Epithelial cell of esophagus (primary cell): ENCODE measurements around the gene CATSPERB.
"Not testable (repeated sequence)": the region's sequence is repeated elsewhere in the genome, so short reads cannot be mapped to it uniquely, and the experiment has no call there.

Experiments used
- DNase-seq: peaks from one replicate; pipeline ENCODE4 v3.0.0; 2010; ENCODE audit warnings: low read depth
- H3K4me3 ChIP-seq: 2 replicates; pipeline ENCODE4 v1.5.1; 2011; ENCODE audit warnings: mild to moderate bottlenecking, low read length, control low read depth
- TF ChIP-seq, protein P1 (sequence below): IDR thresholded peaks from 2 replicates; pipeline ENCODE4 v1.5.1; 2011; ENCODE audit warnings: low read depth, mild to moderate bottlenecking, low read length, control low read depth, inconsistent platforms; ENCODE audit not compliant: insufficient read depth; ENCODE audit errors: missing control alignments

Gene CATSPERB

DNA sequence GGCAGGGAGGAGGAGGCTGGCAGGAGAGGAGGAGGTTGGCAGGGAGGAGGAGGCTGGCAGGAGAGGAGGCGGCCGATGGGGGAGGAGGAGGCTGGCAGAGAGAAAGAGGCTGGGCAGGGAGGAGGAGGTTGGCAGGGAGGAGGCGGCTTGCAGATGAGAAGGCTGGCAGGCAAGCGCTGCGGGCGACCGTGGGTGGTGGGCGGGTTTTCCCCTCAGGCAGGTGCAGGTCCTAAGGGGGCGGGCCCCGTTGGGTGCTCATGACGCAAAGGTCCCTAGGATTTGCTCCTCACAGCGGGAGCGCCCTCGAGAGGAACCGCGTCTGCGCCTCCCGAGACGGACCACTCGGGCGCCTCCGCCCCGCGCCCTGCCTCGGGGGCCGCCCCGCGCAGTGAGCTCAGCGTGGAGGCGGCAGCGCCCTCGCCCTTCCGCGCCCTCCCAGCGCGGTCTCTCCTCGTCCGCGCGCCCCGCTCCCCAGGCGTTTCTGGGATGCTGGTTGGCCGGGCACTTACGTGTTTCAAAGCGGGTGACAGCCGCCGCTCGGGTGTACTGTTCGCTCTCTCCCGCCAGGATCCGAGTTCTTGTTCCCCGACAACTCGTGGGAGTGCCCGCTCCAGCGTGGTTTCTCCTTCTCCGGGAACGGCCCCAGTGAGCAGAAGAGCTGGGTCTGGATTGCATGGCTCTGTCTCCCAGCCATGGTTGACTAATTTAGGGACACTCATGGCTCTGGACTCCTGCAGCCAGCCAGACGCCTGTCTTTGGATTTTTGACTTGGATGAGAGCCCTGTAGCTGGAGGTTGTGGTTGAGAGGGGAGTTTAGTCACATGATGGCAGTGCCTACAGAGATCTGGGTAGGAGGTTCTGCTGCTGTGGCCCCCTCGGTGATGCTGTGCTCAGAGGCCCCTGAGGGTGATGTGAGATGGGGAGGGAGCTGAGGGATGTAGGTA lies 157.7 kb downstream of the CATSPERB start:
- DNase-seq = peak; percentile 65
- TF ChIP-seq, protein P1, sequence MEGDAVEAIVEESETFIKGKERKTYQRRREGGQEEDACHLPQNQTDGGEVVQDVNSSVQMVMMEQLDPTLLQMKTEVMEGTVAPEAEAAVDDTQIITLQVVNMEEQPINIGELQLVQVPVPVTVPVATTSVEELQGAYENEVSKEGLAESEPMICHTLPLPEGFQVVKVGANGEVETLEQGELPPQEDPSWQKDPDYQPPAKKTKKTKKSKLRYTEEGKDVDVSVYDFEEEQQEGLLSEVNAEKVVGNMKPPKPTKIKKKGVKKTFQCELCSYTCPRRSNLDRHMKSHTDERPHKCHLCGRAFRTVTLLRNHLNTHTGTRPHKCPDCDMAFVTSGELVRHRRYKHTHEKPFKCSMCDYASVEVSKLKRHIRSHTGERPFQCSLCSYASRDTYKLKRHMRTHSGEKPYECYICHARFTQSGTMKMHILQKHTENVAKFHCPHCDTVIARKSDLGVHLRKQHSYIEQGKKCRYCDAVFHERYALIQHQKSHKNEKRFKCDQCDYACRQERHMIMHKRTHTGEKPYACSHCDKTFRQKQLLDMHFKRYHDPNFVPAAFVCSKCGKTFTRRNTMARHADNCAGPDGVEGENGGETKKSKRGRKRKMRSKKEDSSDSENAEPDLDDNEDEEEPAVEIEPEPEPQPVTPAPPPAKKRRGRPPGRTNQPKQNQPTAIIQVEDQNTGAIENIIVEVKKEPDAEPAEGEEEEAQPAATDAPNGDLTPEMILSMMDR = no peak
- peak overlapping the region; percentile 36 for H3K4me3 ChIP-seq

DNA sequence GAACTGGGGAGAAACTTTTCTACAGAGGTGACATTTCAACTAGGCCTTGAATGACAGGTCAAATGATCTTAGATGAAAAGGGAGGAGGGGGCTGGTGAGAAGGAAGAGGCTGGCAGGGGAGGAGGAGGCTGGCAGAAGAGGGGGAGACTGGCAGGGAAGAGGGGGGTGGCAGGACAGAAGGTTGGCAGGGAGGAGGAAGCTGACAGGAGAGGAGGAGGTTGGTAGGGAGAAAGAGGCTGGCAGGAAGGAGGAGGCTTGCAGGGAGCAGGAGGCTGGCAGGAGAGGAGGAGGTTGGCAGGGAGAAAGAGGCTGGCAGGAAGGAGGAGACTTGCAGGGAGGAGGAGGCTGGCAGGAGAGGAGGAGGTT lies 158.4 kb downstream of the CATSPERB start:
- peak overlapping the region; percentile 36 for H3K4me3 ChIP-seq
- no peak for DNase-seq
- TF ChIP-seq, protein P1 = no peak

DNA sequence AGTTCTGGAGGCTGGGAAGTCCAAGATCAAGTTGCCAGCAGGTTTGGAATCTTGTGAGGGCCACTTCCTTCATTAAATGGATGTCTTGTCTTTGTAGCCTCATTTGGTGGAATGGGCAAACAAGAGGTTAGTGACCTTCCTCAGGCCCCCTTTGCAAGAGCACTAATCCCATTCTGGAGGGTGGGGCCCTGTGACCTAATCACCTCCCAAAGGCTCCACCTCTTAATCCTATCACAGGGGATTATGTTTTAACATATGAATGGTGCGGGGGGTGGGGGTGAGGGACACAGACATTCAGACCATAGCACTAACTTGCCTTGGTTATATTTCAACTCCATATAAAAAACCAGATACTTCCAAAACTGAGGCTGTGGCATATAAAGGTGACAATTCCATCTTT lies 161.9 kb downstream of the CATSPERB start:
- no peak for DNase-seq
- TF ChIP-seq, protein P1 = no peak

DNA sequence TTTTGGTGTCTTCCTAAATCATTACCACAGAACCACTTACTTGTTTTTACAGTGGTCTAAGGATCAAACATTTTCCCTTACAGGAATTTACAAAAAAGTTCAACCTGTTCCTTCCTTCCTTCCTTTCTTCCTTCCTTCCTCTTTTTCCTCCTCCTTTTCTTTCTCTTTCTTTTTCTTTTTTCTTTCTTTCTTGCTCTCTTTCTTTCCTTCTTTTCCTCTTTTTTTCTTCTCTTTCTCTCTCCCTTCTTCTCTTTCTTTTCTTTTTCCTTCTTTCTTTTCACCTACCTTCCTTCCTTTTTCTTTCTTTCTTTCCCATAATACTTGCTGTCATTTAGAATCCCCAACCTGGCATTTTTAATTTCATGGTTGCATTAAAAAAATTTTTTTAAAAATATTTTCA lies 162.6 kb downstream of the CATSPERB start:
- DNase-seq = no peak
- no peak overlapping the region for H3K4me3 ChIP-seq
- TF ChIP-seq, protein P1 = no peak

More for the DNA sequence above, 161.9 kb downstream of the CATSPERB start:
- no peak overlapping the region for H3K4me3 ChIP-seq

DNA sequence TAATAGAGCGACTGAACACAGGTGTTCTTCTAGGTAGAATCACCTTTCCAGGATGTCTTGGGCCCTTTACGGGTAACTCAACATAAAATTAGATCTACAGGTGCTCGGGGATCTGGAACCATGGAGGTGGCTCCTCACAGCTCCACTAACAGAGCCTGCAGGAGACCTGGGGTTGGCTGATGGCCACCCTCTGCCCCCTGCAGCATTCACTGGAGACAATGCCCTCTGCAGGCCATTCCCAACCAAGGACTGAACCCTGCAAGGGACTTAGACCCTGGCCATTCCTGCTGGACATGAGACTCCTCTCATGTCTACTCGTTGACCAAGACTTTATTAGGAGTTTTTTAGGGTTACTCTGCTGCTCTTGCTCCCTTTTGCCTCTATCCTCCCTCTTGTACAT lies 163.3 kb downstream of the CATSPERB start:
- H3K4me3 ChIP-seq = no peak overlapping the region
- TF ChIP-seq, protein P1 = no peak
- DNase-seq = no peak

DNA sequence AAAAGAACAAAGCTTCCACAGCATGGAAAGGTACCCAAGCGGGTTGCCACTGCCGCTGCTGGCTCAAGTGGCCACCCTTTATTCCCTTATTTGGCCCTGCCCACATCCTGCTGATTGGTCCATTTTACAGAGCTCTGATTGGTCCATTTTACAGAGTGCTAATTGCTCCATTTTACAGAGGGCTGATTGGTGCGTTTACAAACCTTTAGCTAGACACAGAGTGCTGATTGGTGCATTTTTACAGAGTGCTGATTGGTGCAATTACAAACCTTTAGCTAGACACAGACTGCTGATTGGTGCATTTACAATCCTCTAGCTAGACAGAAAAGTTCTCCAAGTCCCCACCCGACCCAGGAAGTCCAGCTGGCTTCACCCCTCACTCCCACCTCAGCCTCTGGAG lies 164.1 kb downstream of the CATSPERB start:
- H3K4me3 ChIP-seq, DNase-seq: not testable (repeated sequence)

DNA sequence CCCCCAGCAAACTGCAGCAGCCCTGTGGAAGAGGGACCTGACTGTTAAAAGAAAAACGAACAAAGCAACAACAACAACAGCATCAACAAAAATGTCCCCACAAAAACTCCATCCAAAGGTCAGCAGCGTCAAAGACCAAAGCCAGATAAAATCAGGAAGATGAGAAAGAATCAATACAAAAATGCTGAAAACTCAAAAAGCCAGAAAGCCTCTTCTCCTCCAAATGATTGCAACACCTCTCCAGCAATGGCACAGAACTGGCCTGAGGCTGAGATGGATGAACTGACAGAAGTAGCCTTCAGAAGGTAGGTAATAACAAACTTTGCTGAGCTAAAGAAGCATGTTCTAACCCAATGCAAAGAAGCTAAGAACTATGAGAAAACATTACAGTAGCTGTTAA lies 176.4 kb downstream of the CATSPERB start:
- no peak overlapping the region for H3K4me3 ChIP-seq
- TF ChIP-seq, protein P1 = no peak

More for the DNA sequence above, 176.4 kb downstream of the CATSPERB start:
- DNase-seq = peak; percentile 11
